Activated T-cell treated with anti-CD3 and anti-CD28 coated beads, Interleukin-2, amount 50 U/mL, for 72 hours (primary cell): ENCODE results near the gene TMEM38B. TPM values are rescaled to one million over a fixed set of nuclear protein-coding genes. Genes with fewer than 3 reads are reported as not detected.
A peak's percentile ranks its signal among the peaks of the same experiment; 100 is the strongest.
"Not testable (repeated sequence)": the region's sequence is repeated elsewhere in the genome, so short reads cannot be mapped to it uniquely, and the experiment has no call there.

Experiments used
- ATAC-seq, 2 donors: fragments of 150-1000 bp; cut with Tn5 transposase; replicated peaks in 1 of 2; 2 replicates each; pipeline ENCODE4 v1.10.0; 2021; ENCODE audit warnings: moderate library complexity in 2 of 2, mild to moderate bottlenecking in 1 of 2
- DNase-seq, 2 donors: peaks; one replicate each; pipeline ENCODE4 v3.0.0; 2021 to 2022; ENCODE audit warnings: mixed read lengths in 1 of 2
- H3K27ac Mint-ChIP-seq: one replicate; pipeline ENCODE4 v1.8.0; 2022; ENCODE audit warnings: mild to moderate bottlenecking, moderate library complexity, mixed read lengths
- H3K27me3 Mint-ChIP-seq: one replicate; pipeline ENCODE4 v1.8.0; 2022; ENCODE audit warnings: low read depth, mixed read lengths
- H3K36me3 Mint-ChIP-seq, 2 donors: one replicate each; pipeline ENCODE4 v1.8.0; 2022; ENCODE audit warnings: mixed read lengths in 2 of 2, mild to moderate bottlenecking in 1 of 2; ENCODE audit not compliant: insufficient read depth in 2 of 2
- H3K4me1 Mint-ChIP-seq: one replicate; pipeline ENCODE4 v1.8.0; 2022; ENCODE audit warnings: low read depth, mixed read lengths
- H3K4me3 Mint-ChIP-seq, 2 donors: one replicate each; pipeline ENCODE4 v1.8.0; 2022; ENCODE audit warnings: mild to moderate bottlenecking in 2 of 2, mixed read lengths in 2 of 2, moderate library complexity in 2 of 2
- H3K9me3 Mint-ChIP-seq, 2 donors: one replicate each; pipeline ENCODE4 v1.8.0; 2022; ENCODE audit warnings: mixed read lengths in 2 of 2
- total RNA-seq, 2 donors: library from RNA; stranded (reverse); gene quantifications; one replicate each; pipeline ENCODE4 v1.2.3, GENCODE V29; 2022

The TMEM38B gene
- total RNA-seq, 2 donors from 2014 or later: 13.6 to 17.9 TPM

DNA sequence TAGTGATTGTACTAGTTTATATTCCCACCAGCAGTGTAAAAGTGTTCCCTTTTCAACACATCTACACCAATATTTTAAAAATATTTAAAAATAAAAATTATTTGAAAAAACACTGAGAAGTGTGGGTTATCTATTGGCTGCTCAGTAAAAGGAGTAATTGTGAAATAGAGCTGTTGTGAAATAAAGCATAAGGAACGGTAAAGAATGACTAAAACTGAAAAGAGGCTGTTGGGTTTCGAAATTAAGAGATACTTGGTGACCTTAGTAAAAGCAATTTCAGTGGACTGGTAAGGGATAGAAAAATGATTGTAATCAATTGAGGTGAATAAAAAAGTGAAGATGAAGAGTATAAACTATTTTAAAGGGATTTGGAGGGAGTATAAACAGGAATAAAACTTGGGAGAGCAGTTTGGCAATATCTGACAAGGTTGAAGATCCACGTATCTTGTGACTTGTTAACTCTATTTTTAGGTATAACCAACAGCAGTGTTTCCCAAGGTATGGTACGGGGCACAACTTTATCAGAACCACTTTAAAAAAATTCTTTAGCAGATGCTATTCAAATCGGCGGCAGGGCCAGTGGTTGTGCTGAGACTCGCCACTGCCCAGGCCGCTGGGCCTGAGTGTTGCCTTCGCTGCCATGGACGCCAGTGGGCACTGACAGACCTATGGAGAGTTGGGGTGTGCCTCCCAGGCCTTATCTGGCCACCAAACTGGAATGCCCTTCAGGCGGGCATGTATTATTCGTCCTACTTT, 63.3 kb downstream of the TMEM38B start:
- no peak for DNase-seq
- peaks cover 17 to 21% of the 10 kb centered on the region in 2 donors for H3K9me3 Mint-ChIP-seq
- H3K27ac Mint-ChIP-seq: no peak overlapping the region
- ATAC-seq: no peak
- no peaks in the 10 kb centered on the region for H3K4me1 Mint-ChIP-seq
- H3K36me3 Mint-ChIP-seq: peaks cover 18 to 19% of the 10 kb centered on the region in 2 donors
- no peaks in the 10 kb centered on the region for H3K27me3 Mint-ChIP-seq
- H3K4me3 Mint-ChIP-seq: no peak overlapping the region

DNA sequence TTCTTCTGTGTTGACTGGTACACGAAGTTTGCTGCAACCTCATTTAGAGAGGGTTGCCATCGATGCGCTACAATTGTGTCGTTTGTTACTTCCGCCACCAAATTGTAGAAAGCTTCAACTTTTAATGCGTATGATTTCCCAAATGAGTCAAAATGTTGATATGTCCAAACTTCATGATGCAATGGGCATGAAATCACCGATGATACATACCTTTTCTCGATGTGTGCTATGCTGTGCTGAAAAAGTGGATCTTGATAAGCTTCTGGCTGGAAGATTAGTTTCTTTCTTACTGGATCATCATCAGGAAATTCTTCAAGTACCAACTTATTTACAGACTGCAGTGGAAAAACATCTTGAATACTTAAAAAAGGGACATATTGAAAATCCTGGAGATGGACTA, 65.7 kb downstream of the TMEM38B start:
- Mint-ChIP-seq H3K27me3 (no peaks in the 10 kb centered on the region), H3K9me3 (peaks cover 4 to 6% of the 10 kb centered on the region in 2 donors), H3K27ac (no peak overlapping the region)

DNA sequence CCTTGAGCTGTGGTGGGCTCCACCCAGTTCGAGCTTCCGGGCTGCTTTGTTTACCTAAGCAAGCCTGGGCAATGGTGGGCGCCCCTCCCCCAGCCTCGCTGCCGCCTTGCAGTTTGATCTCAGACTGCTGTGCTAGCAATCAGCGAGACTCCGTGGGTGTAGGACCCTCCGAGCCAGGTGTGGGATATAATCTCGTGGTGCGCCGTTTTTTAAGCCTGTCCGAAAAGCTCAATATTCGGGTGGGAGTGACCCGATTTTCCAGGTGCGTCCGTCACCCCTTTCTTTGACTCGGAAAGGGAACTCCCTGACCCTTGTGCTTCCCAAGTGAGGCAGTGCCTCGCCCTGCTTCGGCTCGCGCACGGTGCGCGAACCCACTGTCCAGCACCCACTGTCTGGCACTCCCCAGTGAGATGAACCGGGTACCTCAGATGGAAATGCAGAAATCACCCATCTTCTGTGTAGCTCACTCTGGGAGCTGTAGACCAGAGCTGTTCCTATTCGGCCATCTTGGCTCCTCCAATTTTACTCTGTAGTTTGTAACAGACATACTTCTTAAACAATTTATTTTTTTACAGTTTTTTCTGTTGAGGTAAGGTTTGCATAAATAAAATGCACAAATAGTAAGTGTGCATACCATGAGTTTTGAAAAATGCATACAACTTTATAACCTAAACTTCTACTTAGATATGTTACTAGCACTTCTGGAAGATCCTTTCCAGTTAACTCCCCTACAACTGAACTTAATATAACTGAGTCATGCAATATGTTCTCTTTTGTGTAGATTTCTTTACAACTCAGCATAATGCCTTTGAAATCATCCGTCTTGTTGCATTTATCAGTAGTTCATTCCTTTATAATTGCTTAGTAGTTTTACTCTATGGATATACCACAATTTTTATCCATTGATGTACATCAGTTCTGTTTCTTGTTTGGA, 88.5 kb downstream of the TMEM38B start:
- not testable (repeated sequence) for DNase-seq, ATAC-seq, H3K27me3 Mint-ChIP-seq, H3K9me3 Mint-ChIP-seq, H3K4me1 Mint-ChIP-seq, H3K27ac Mint-ChIP-seq, H3K4me3 Mint-ChIP-seq
- H3K36me3 Mint-ChIP-seq: peaks cover 9 to 21% of the 10 kb centered on the region in 2 donors

More for the DNA sequence above, 65.7 kb downstream of the TMEM38B start:
- peaks cover 3 to 10% of the 10 kb centered on the region in 2 donors for H3K36me3 Mint-ChIP-seq
- DNase-seq (no peak), ATAC-seq (no peak)
- H3K4me1 Mint-ChIP-seq: no peaks in the 10 kb centered on the region
- no peak overlapping the region for H3K4me3 Mint-ChIP-seq

DNA sequence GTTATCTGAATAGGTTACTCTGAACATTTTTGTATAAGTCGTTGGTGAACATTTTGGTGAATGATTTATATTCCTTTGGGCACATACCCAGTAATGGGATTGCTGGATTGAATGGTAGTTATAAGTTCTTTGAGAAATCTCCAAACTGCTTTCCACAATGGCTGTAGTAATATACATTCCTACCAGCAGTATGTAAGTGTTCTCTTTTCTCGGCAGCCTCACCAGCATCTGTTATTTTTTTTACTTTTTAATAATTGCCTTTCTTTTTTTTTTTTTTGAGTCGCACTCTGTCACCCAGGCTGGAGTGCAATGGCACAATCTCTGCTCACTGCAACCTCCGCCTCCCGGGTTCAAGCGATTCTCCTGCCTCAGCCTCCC, 89.1 kb downstream of the TMEM38B start:
- H3K9me3 Mint-ChIP-seq: peaks cover 10 to 11% of the 10 kb centered on the region in 2 donors
- not testable (repeated sequence) for DNase-seq, H3K27ac Mint-ChIP-seq, H3K27me3 Mint-ChIP-seq, H3K4me3 Mint-ChIP-seq, ATAC-seq, H3K4me1 Mint-ChIP-seq
- peaks cover 12 to 26% of the 10 kb centered on the region in 2 donors for H3K36me3 Mint-ChIP-seq

DNA sequence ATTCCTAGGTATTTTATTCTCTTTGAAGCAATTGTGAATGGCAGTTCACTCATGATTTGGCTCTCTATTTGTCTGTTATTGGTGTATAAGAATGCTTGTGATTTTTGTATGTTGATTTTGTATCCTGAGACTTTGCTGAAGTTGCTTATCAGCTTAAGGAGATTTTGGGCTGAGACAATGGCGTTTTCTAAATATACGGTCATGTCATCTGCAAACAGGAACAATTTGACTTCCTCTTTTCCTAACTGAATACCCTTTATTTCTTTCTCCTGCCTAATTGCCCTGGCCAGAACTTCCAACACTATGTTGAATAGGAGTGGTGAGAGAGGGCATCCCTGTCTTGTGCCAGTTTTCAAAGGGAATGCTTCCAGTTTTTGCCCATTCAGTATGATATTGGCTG, 92.5 kb downstream of the TMEM38B start:
- H3K4me1 Mint-ChIP-seq, ATAC-seq, DNase-seq, H3K27ac Mint-ChIP-seq, H3K4me3 Mint-ChIP-seq, H3K27me3 Mint-ChIP-seq: not testable (repeated sequence)
- peaks cover 18 to 31% of the 10 kb centered on the region in 2 donors for H3K36me3 Mint-ChIP-seq
- peaks cover 9 to 18% of the 10 kb centered on the region in 2 donors for H3K9me3 Mint-ChIP-seq

DNA sequence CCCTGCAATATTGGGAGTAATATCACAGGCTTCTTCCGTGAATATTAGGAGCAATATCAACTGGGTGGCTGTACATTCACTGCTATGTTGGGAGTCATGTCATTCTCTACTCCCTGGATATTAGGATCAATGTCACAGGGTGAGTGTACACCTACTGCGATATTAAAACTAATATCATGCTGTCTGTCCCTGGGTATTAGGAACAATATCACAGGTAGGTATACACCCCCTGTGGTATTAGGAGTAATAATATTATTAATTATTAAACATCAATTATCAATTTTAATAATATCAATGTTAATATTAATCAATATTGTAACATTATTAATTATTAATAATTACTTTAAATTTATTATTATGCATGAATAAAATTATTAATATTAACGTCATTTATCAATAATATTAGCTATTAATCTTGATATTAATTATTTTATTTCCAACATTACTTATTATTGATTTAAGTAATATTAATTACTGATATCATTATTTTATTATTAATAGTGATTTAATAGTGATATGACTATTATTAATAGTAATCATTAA, 121.9 kb downstream of the TMEM38B start:
- H3K4me3 Mint-ChIP-seq: no peak overlapping the region
- no peak overlapping the region for H3K27ac Mint-ChIP-seq
- H3K36me3 Mint-ChIP-seq: no peaks in the 10 kb centered on the region
- DNase-seq (no peak), ATAC-seq (no peak)
- H3K4me1 Mint-ChIP-seq: no peaks in the 10 kb centered on the region
- H3K9me3 Mint-ChIP-seq: peaks cover 8 to 10% of the 10 kb centered on the region in 2 donors
- no peaks in the 10 kb centered on the region for H3K27me3 Mint-ChIP-seq

DNA sequence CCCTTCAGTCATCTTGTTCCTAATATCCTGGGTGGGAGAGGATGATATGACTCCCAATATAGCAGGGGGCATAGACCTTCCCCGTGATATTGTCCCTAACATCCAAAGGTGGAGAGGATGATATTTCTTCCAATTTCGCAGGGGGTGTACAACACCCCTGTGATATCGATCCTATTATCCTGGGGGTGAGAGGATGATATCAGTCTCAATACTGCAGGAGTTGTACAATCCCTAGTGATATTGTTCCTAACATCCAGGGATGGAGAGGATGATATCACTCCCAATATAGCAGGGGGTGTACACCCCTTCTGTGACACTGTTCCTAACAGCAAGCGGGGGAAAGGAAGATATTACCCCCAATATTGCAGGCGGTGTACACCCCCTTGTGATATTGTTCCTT, 122.6 kb downstream of the TMEM38B start:
- no peaks in the 10 kb centered on the region for H3K4me1 Mint-ChIP-seq
- no peaks in the 10 kb centered on the region for H3K36me3 Mint-ChIP-seq
- peaks cover 8 to 10% of the 10 kb centered on the region in 2 donors for H3K9me3 Mint-ChIP-seq
- DNase-seq (no peak), ATAC-seq (no peak)
- no peak overlapping the region for H3K27ac Mint-ChIP-seq
- H3K4me3 Mint-ChIP-seq: no peak overlapping the region
- H3K27me3 Mint-ChIP-seq: no peaks in the 10 kb centered on the region

GRCh38 chr9:105818903-105819302, 124.6 kb downstream of the TMEM38B start:
- DNase-seq (no peak), ATAC-seq (peak in 1 of 2 donors; percentile 18)
- H3K9me3 Mint-ChIP-seq: peaks cover 6 to 11% of the 10 kb centered on the region in 2 donors
- no peaks in the 10 kb centered on the region for H3K4me1 Mint-ChIP-seq
- no peaks in the 10 kb centered on the region for H3K36me3 Mint-ChIP-seq
- H3K27me3 Mint-ChIP-seq: no peaks in the 10 kb centered on the region
- H3K27ac Mint-ChIP-seq: no peak overlapping the region
- H3K4me3 Mint-ChIP-seq: no peak overlapping the region

DNA sequence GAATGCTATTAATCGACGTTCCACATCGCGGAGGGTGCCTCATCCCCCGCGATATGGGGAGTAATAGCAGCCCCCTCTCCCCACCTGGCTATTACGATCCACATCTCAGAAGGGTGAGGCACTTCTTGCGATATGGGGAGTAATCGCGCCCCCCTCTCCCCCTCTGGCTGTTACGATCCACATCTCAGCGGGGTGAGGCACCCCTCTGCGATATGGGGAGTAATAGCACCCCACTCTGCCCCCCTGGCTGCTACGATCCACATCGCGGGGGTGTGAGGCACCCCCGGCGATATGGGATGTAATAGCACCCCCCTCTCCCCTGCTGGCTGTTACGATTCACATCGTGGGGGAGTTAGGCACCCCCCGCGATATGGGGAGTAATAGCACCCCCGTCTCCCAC, 128.5 kb downstream of the TMEM38B start:
- peak; percentile 23 to 53 for ATAC-seq
- no peaks in the 10 kb centered on the region for H3K27me3 Mint-ChIP-seq
- H3K9me3 Mint-ChIP-seq: peaks cover 10% of the 10 kb centered on the region in 2 donors
- no peaks in the 10 kb centered on the region for H3K4me1 Mint-ChIP-seq
- no peak for DNase-seq
- no peak overlapping the region for H3K27ac Mint-ChIP-seq
- no peaks in the 10 kb centered on the region for H3K36me3 Mint-ChIP-seq
- H3K4me3 Mint-ChIP-seq: no peak overlapping the region

Other genes with a start within 250 kb of the TMEM38B start
- gene FSD1L, start 246.5 kb upstream of the TMEM38B start, total RNA-seq: 1 to 10 TPM; 2.2 to 3.0 TPM
- gene FKTN, start 136.4 kb upstream of the TMEM38B start, total RNA-seq: 10 to 100 TPM; 18.1 to 24.0 TPM
- gene TAL2, start 32.1 kb upstream of the TMEM38B start, total RNA-seq: not detected